ENCODE results near the gene TIMM22. TPM values are rescaled to one million over a fixed set of nuclear protein-coding genes. Genes with fewer than 3 reads are reported as not detected.

TIMM22 gene
- polyA plus RNA-seq, 3 donors, result 3.2 to 13.6 (median 13.1) TPM

DNA sequence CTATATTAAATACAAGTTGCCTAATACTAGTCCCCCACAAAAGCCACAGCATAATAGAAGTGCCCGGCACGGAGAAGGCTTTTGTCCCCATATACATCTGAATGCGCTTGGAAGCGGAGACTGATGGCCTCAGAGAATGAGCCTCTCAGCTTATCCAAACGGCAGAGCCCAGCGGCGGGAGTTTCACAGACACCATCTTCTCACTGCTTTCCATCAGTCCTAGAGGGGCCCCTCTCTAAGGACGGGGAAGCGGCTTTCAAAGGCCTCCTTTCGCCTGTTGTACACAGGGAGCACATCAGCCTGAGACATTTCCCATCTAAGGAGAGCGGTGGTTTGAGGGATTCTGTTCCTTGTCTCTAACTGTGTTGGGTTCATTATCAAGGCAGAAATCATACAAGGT, 34.3 kb upstream of the TIMM22 start:
- H3K4me3 Mint-ChIP-seq, result no peak overlapping the region
- H3K36me3 Mint-ChIP-seq, result no peaks in the 10 kb centered on the region
- H3K4me3 ChIP-seq (replicated peaks in 1 of 3; ENCODE audit: low read depth in 2 of 3, low read length in 3 of 3), result no peak overlapping the region
- no peaks in the 10 kb centered on the region for H3K79me2 ChIP-seq (ENCODE audit: insufficient read depth, low read length)
- WGBS (ENCODE audit: insufficient coverage), result 88% methylated on average over 7 of the region's 11 CpGs
- no peaks in the 10 kb centered on the region for H3K4me1 ChIP-seq (ENCODE audit: control insufficient read depth in 1 of 2, insufficient read depth in 2 of 2, low read length in 2 of 2)
- H3K4me1 Mint-ChIP-seq, result no peaks in the 10 kb centered on the region
- no peak overlapping the region for H3K9ac ChIP-seq (ENCODE audit: insufficient read depth, low read length, poor library complexity, severe bottlenecking)
- no peaks in the 10 kb centered on the region for H3K9me3 ChIP-seq (replicated peaks in 1 of 2; ENCODE audit: control insufficient read depth in 1 of 2, insufficient read depth in 1 of 2, low read length in 2 of 2)
- intact Hi-C loops (cut with micrococcal nuclease), result no loop called here
- no peak overlapping the region for H3K27ac ChIP-seq (ENCODE audit: low read depth in 1 of 2, low read length in 2 of 2)
- H3K27me3 Mint-ChIP-seq (ENCODE audit: low read depth in 3 of 3), result peaks cover 11 to 33% (median 27%) of the 10 kb centered on the region in 3 donors
- TF ChIP-seq CTCF (IDR thresholded peaks at IDR 0.05), result no peak
- no peak overlapping the region for H3K27ac Mint-ChIP-seq
- H2AFZ ChIP-seq (ENCODE audit: insufficient read depth, low read depth, low read length, poor library complexity, severe bottlenecking), result no peak overlapping the region
- H3K36me3 ChIP-seq (replicated peaks in 1 of 2; ENCODE audit: control insufficient read depth in 1 of 2, insufficient read depth in 2 of 2, low read length in 2 of 2), result no peaks in the 10 kb centered on the region
- no peak overlapping the region for H3K4me2 ChIP-seq (replicated peaks; ENCODE audit: extremely low read depth, low read length, poor library complexity, severe bottlenecking)
- no peaks in the 10 kb centered on the region for H3K9me3 Mint-ChIP-seq
- DNase-seq, result no peak
- no peaks in the 10 kb centered on the region for H4K20me1 ChIP-seq (ENCODE audit: insufficient read depth, low read length)
- H3K27me3 ChIP-seq (ENCODE audit: control insufficient read depth in 2 of 2, insufficient read depth in 2 of 2, low read length in 2 of 2), result peaks cover 0 to 13% of the 10 kb centered on the region in 2 donors

DNA sequence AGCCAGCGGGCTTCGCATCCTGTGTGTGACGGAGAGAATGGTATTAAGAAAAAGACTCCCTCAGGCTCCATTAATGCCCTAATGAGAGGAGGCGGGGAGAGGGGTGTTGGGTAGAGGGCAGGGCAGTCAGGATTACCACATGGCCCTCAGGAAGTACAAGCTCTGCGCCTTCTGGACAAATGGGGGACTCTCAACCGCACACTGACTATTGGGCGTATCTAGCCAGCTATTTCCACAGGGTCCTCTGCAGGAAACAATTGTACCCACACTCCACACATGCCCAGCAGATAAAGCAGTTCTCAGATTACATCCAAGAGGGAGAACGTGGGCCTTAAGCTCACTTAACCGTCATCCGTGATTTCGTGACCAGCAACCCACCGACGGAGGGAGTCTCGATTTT, 32.1 kb upstream of the TIMM22 start:
- H3K4me1 Mint-ChIP-seq, result no peaks in the 10 kb centered on the region
- no peak for TF ChIP-seq CTCF (IDR thresholded peaks at IDR 0.05)
- H3K9me3 Mint-ChIP-seq, result no peaks in the 10 kb centered on the region
- DNase-seq, result no peak
- H3K36me3 Mint-ChIP-seq, result no peaks in the 10 kb centered on the region
- no peak overlapping the region for H3K4me2 ChIP-seq (replicated peaks; ENCODE audit: extremely low read depth, low read length, poor library complexity, severe bottlenecking)
- H2AFZ ChIP-seq (ENCODE audit: insufficient read depth, low read depth, low read length, poor library complexity, severe bottlenecking), result no peak overlapping the region
- no peak overlapping the region for H3K9ac ChIP-seq (ENCODE audit: insufficient read depth, low read length, poor library complexity, severe bottlenecking)
- 75% methylated on average over 10 of the region's 14 CpGs for WGBS (ENCODE audit: insufficient coverage)
- intact Hi-C loops (cut with micrococcal nuclease), result no loop called here
- H3K4me1 ChIP-seq (ENCODE audit: control insufficient read depth in 1 of 2, insufficient read depth in 2 of 2, low read length in 2 of 2), result no peaks in the 10 kb centered on the region
- no peak overlapping the region for H3K27ac Mint-ChIP-seq
- H3K4me3 Mint-ChIP-seq, result no peak overlapping the region
- H3K27me3 Mint-ChIP-seq (ENCODE audit: low read depth in 3 of 3), result peaks cover 23 to 42% (median 36%) of the 10 kb centered on the region in 3 donors
- no peak overlapping the region for H3K27ac ChIP-seq (ENCODE audit: low read depth in 1 of 2, low read length in 2 of 2)
- H3K4me3 ChIP-seq (replicated peaks in 1 of 3; ENCODE audit: low read depth in 2 of 3, low read length in 3 of 3), result no peak overlapping the region
- no peaks in the 10 kb centered on the region for H4K20me1 ChIP-seq (ENCODE audit: insufficient read depth, low read length)
- peaks cover 0 to 23% of the 10 kb centered on the region in 2 donors for H3K27me3 ChIP-seq (ENCODE audit: control insufficient read depth in 2 of 2, insufficient read depth in 2 of 2, low read length in 2 of 2)
- H3K79me2 ChIP-seq (ENCODE audit: insufficient read depth, low read length), result no peaks in the 10 kb centered on the region
- H3K36me3 ChIP-seq (replicated peaks in 1 of 2; ENCODE audit: control insufficient read depth in 1 of 2, insufficient read depth in 2 of 2, low read length in 2 of 2), result no peaks in the 10 kb centered on the region
- no peaks in the 10 kb centered on the region for H3K9me3 ChIP-seq (replicated peaks in 1 of 2; ENCODE audit: control insufficient read depth in 1 of 2, insufficient read depth in 1 of 2, low read length in 2 of 2)
